ENCODE measurements around the gene ZNF19. TPM values are rescaled to one million over a fixed set of nuclear protein-coding genes. Genes with fewer than 3 reads are reported as not detected.

The ZNF19 gene
- total RNA-seq, 2 experiments from 2014 or later = 2.1 to 3.2 TPM

GRCh38 chr16:71453036-71453435 is 36.1 kb downstream of the ZNF19 start:
- Mint-ChIP-seq H3K9me3 (peaks cover 41% of the 10 kb centered on the region), H3K27ac (no peak overlapping the region), H3K27me3 (no peaks in the 10 kb centered on the region), H3K4me1 (no peaks in the 10 kb centered on the region), H3K36me3 (ENCODE audit: low read depth) (peaks cover 79% of the 10 kb centered on the region), H3K4me3 (no peak overlapping the region)
- DNase-seq = no peak
- POLR2A ChIA-PET = no interaction called here
- CTCF ChIA-PET = no interaction called here

DNA sequence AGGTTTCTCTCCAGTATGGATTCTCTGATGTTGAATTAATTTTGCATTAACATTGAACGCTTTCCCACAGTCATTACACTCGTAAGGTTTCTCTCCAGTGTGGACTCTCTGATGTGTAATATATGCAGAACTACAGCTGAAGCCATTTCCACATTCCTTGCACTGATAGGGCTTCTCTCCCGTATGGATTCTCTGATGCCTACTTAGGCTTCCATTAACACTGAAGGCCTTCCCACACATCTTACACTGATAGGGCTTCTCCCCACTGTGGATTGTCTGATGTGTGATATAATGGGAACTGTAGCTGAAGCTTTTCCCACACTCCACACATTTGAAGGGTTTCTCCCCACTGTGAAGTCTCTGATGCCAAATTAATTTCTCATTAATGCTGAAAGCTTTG is 40.1 kb downstream of the ZNF19 start:
- CTCF ChIA-PET = interaction anchor here (0.6 kb wide), 1 partner anchor 11 kb away, joined by 3 read pairs; no protein-coding TSS in a partner anchor
- Mint-ChIP-seq H3K27ac (no peak overlapping the region), H3K4me1 (no peaks in the 10 kb centered on the region), H3K4me3 (no peak overlapping the region), H3K27me3 (no peaks in the 10 kb centered on the region), H3K36me3 (ENCODE audit: low read depth) (peaks cover 63% of the 10 kb centered on the region), H3K9me3 (peaks cover 58% of the 10 kb centered on the region)
- DNase-seq = no peak
- POLR2A ChIA-PET = no interaction called here

DNA sequence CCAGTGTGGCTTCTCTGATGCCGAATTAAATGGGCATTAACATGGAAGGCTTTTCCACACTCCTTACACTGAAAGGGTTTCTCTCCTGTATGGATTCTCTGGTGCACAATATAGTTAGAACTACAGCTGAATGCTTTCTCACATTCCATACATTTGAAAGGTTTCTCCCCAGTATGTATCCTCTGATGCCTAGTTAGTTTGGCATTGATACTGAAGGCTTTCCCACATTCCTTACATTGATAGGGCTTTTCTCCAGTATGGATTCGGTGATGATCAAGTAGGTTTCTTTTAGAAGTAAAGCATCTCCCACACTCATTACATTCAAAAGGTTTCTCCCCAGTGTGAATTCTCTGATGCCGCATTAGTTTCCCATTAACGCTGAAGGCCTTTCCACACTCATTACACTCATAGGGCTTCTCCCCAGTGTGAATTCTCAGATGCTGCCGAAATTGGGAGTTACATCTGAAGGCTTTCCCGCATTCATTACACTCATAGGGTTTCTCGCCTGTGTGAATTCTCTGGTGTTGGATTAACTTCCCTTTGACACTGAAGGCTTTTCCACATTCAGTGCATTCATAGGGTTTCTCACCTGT is 40.8 kb downstream of the ZNF19 start:
- Mint-ChIP-seq H3K4me1 (no peaks in the 10 kb centered on the region), H3K4me3 (no peak overlapping the region), H3K9me3 (peaks cover 64% of the 10 kb centered on the region), H3K27ac (no peak overlapping the region), H3K27me3 (no peaks in the 10 kb centered on the region), H3K36me3 (ENCODE audit: low read depth) (peaks cover 56% of the 10 kb centered on the region)
- no peak for DNase-seq
- POLR2A ChIA-PET = no interaction called here
- CTCF ChIA-PET = interaction anchor here (0.6 kb wide), 1 partner anchor 10 kb away, joined by 3 read pairs; no protein-coding TSS in a partner anchor

- Mint-ChIP-seq H3K27me3 (no peaks in the 10 kb centered on the region), H3K36me3 (ENCODE audit: low read depth) (peaks cover 10% of the 10 kb centered on the region), H3K4me1 (no peaks in the 10 kb centered on the region), H3K27ac (no peak overlapping the region), H3K4me3 (no peak overlapping the region), H3K9me3 (peaks cover 34% of the 10 kb centered on the region)
- CTCF ChIA-PET = interaction anchor here (0.6 kb wide), 1 partner anchor 15 kb away, joined by 3 read pairs; no protein-coding TSS in a partner anchor
- DNase-seq = no peak
- POLR2A ChIA-PET = no interaction called here
These were observed 45.4 kb downstream of the ZNF19 start for GRCh38 chr16:71443714-71444113.

DNA sequence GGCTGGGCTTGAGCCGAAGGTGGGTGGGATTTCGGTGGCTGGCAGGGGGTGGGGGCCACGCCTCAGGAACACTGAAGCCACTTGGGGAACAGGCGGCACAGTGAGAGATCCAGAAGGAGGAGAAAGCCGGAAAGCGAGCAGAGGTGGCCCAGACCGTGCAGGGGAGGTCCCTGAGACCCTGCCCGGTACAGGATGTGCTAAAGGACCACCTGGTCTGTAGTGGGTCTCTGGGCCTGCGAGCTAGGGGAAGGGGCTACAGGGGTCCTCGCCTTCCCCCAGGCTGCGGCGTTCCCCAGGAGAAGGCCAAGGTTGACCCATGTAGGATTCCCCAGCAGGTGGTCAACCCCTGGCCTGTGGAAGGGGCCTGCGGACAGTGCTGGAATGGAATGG is 47.1 kb downstream of the ZNF19 start, which contains the start of gene TLE7:
TLE7 (minus strand) TSS at position 4 of the 390 bp plus-strand sequence. CDS start 8,730 bp downstream, outside the sequence.
- ChIA-PET POLR2A (interaction anchor here (0.5 kb wide), 1 partner anchor 9 kb away, joined by 3 read pairs; no protein-coding TSS in a partner anchor), CTCF (no interaction called here)
- no peak for DNase-seq
- Mint-ChIP-seq H3K9me3 (peaks cover 21% of the 10 kb centered on the region), H3K27me3 (peaks cover 2% of the 10 kb centered on the region), H3K27ac (no peak within 1 kb of the TSS), H3K4me1 (no peaks in the 10 kb centered on the region), H3K36me3 (ENCODE audit: low read depth) (no peaks in the 10 kb centered on the region), H3K4me3 (no peak within 1 kb of the TSS)

DNA sequence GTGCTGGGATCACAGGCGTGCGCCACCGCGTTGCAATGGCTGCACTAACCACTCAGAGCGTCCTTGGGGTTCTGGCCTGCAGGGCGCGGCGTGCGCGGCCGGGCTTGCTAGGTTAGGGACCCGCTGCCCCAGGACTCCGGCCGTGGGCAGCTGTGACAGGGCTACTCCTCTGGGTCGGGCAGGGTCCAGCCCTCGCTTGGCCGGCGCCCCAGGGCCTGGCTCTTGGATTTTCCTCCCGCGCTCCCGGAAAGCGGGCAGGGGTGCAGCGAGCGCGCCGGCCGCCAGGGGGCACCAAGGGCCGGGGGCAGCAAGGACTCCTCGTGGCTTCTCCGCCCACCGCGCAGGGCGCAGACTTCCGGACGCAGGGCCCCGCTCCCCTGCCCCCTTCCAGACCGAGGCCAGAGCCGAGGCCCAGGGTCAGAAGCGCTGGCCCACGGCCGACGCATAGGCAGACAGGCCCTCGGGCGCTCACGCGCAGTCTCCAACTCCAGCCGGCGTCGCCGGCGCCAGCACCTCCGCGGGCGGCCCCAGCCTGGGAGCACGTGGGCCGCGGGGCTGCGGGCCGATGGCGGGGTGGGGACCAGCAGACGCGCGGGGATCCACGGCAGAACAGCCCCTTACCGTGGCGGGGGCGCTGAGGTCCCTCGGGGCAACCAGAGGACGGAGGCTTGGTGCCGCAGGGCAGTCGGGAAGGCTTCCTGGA is 47.6 kb downstream of the ZNF19 start:
- Mint-ChIP-seq H3K27me3 (peaks cover 2% of the 10 kb centered on the region), H3K4me3 (no peak overlapping the region), H3K9me3 (peaks cover 21% of the 10 kb centered on the region), H3K4me1 (no peaks in the 10 kb centered on the region), H3K27ac (no peak overlapping the region), H3K36me3 (ENCODE audit: low read depth) (no peaks in the 10 kb centered on the region)
- ChIA-PET POLR2A (interaction anchor here (0.5 kb wide), 1 partner anchor 9 kb away, joined by 3 read pairs; no protein-coding TSS in a partner anchor), CTCF (no interaction called here)
- peak; percentile 18 for DNase-seq

DNA sequence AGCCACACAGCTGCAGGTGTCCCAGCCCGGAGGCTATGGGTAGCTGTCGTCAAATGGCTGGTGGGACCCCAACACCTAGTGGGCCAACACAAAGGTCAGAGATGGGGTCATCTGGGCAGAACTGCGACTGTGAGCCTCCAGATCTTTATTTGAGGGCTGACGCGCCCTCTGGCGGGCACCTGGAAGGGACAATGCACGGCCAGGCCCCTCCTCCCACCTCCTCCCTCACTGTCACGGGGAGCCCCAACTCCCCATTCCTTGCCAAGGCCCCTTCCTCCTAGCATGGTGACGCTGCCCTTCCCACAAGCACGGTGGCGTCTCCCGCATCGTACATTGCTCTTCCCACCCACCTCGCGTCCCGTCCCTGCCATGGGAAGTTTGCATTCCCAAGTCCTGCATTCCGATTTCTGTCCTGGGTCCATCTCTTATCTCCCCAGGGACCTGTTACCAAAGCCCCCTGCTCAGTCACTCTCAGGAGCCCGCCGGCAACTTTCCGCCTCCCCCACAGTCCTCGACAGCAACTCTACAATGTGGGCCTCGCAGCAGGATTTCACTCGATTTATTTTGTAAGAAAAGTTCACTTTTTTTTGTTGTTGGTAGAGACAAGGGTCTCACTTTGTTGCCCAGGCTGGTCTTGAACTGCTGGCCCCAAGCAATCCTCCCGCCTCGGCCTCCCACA is 48.3 kb downstream of the ZNF19 start:
- ChIA-PET CTCF (interaction anchor here (0.5 kb wide), 1 partner anchor 11 kb away, joined by 4 read pairs; no protein-coding TSS in a partner anchor), POLR2A (no interaction called here)
- no peak overlapping the region for H3K4me3 Mint-ChIP-seq
- no peaks in the 10 kb centered on the region for H3K4me1 Mint-ChIP-seq
- no peak overlapping the region for H3K27ac Mint-ChIP-seq
- peaks cover 17% of the 10 kb centered on the region for H3K9me3 Mint-ChIP-seq
- H3K27me3 Mint-ChIP-seq = peaks cover 2% of the 10 kb centered on the region
- H3K36me3 Mint-ChIP-seq (ENCODE audit: low read depth) = no peaks in the 10 kb centered on the region
- DNase-seq = no peak

GRCh38 chr16:71439523-71439922 is 49.6 kb downstream of the ZNF19 start:
- CTCF ChIA-PET = no interaction called here
- POLR2A ChIA-PET = no interaction called here
- H3K27ac Mint-ChIP-seq = no peak overlapping the region
- H3K27me3 Mint-ChIP-seq = peaks cover 2% of the 10 kb centered on the region
- H3K36me3 Mint-ChIP-seq (ENCODE audit: low read depth) = no peaks in the 10 kb centered on the region
- H3K4me3 Mint-ChIP-seq = no peak overlapping the region
- H3K4me1 Mint-ChIP-seq = no peaks in the 10 kb centered on the region
- H3K9me3 Mint-ChIP-seq = peaks cover 8% of the 10 kb centered on the region
- no peak for DNase-seq

- no peaks in the 10 kb centered on the region for H3K4me1 Mint-ChIP-seq
- DNase-seq = no peak
- no peaks in the 10 kb centered on the region for H3K9me3 Mint-ChIP-seq
- peaks cover 2% of the 10 kb centered on the region for H3K27me3 Mint-ChIP-seq
- no peaks in the 10 kb centered on the region for H3K36me3 Mint-ChIP-seq (ENCODE audit: low read depth)
- no peak overlapping the region for H3K4me3 Mint-ChIP-seq
- ChIA-PET POLR2A (interaction anchor here (0.6 kb wide), 1 partner anchor 24 kb away, joined by 3 read pairs; no protein-coding TSS in a partner anchor), CTCF (interaction anchor here (0.7 kb wide), 1 partner anchor 100 kb away, joined by 3 read pairs; no protein-coding TSS in a partner anchor)
- no peak overlapping the region for H3K27ac Mint-ChIP-seq
These were observed 52.7 kb downstream of the ZNF19 start for GRCh38 chr16:71436473-71436872.

- no peaks in the 10 kb centered on the region for H3K36me3 Mint-ChIP-seq (ENCODE audit: low read depth)
- no peak for DNase-seq
- no peaks in the 10 kb centered on the region for H3K9me3 Mint-ChIP-seq
- H3K27ac Mint-ChIP-seq = no peak overlapping the region
- CTCF ChIA-PET = interaction anchor here (1.3 to 1.9 kb wide), 2 partner anchors 9 to 15 kb away, joined by 3 to 4 read pairs; no protein-coding TSS in a partner anchor
- H3K4me3 Mint-ChIP-seq = no peak overlapping the region
- POLR2A ChIA-PET = no interaction called here
- peaks cover 8% of the 10 kb centered on the region for H3K27me3 Mint-ChIP-seq
- H3K4me1 Mint-ChIP-seq = no peaks in the 10 kb centered on the region
These were observed 56.2 kb downstream of the ZNF19 start for GRCh38 chr16:71432906-71433305.

- H3K9me3 Mint-ChIP-seq = no peaks in the 10 kb centered on the region
- H3K36me3 Mint-ChIP-seq (ENCODE audit: low read depth) = no peaks in the 10 kb centered on the region
- peaks cover 10% of the 10 kb centered on the region for H3K27me3 Mint-ChIP-seq
- DNase-seq = no peak
- H3K27ac Mint-ChIP-seq = no peak overlapping the region
- H3K4me3 Mint-ChIP-seq = no peak overlapping the region
- H3K4me1 Mint-ChIP-seq = no peaks in the 10 kb centered on the region
- ChIA-PET POLR2A (no interaction called here), CTCF (interaction anchor here (1.9 kb wide), 1 partner anchor 8 kb away, joined by 4 read pairs; no protein-coding TSS in a partner anchor)
These were observed 57.1 kb downstream of the ZNF19 start for GRCh38 chr16:71431991-71432390.

GRCh38 chr16:71431176-71431575 is 57.9 kb downstream of the ZNF19 start:
- no peak overlapping the region for H3K27ac Mint-ChIP-seq
- CTCF ChIA-PET = no interaction called here
- no peaks in the 10 kb centered on the region for H3K9me3 Mint-ChIP-seq
- no peak for DNase-seq
- no peaks in the 10 kb centered on the region for H3K4me1 Mint-ChIP-seq
- no peak overlapping the region for H3K4me3 Mint-ChIP-seq
- POLR2A ChIA-PET = no interaction called here
- H3K36me3 Mint-ChIP-seq (ENCODE audit: low read depth) = no peaks in the 10 kb centered on the region
- H3K27me3 Mint-ChIP-seq = peaks cover 18% of the 10 kb centered on the region

DNA sequence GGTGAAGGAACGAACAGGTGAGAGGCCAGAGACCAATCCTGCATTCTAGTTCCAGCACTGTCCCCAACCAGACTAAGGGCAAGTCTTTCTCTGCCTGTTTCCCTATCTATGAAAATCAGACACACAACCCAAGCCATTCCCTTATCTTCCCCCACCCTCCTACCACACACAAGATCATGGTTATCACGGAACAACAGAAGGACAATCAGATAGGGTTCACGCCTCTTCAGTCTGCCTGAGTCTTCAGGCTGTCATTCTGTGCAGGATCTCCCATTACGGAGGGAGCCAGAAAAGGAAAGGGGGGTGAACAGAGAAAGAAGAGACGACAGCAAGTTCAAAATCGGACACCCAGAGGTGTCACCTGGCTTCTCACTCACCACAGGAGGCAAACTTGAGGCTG is 58.4 kb downstream of the ZNF19 start:
- Mint-ChIP-seq H3K4me3 (no peak overlapping the region), H3K4me1 (no peaks in the 10 kb centered on the region), H3K36me3 (ENCODE audit: low read depth) (no peaks in the 10 kb centered on the region), H3K9me3 (no peaks in the 10 kb centered on the region), H3K27ac (no peak overlapping the region), H3K27me3 (peaks cover 22% of the 10 kb centered on the region)
- DNase-seq = no peak
- CTCF ChIA-PET = interaction anchor here (1.4 kb wide), 1 partner anchor 18 kb away, joined by 5 read pairs; no protein-coding TSS in a partner anchor
- POLR2A ChIA-PET = no interaction called here

Data from activated CD4-positive, alpha-beta T cell treated with anti-CD3 and anti-CD28 coated beads, Interleukin-2, amount 10 ng/mL, durations not matched to agents 7 days and 5 days (primary cell).